GM12878 (cell line): ENCODE data around the gene NUMB. TPM values are rescaled to one million over a fixed set of nuclear protein-coding genes. Genes with fewer than 3 reads are reported as not detected.

Experiments used
- BACH1 ChIP-seq: fragments of 450-650 bp; IDR thresholded peaks from 2 replicates; pipeline ENCODE4 v1.6.1; 2017; ENCODE audit warnings: mild to moderate bottlenecking, borderline replicate concordance
- EED ChIP-seq: sonication (generic); IDR thresholded peaks from 2 replicates; pipeline ENCODE4 v1.6.1; 2016; ENCODE audit warnings: antibody characterized with exemption, low read depth
- JUNB ChIP-seq: IDR thresholded peaks from 2 replicates; pipeline ENCODE4 v1.6.1; 2016; ENCODE audit warnings: antibody characterized with exemption, mild to moderate bottlenecking
- polyA plus RNA-seq, 11 experiments: library from polyadenylated mRNA; depleted of rRNA in 4 of 11; unstranded in 6 of 11; stranded (reverse) in 5 of 11; fragments of >200 nt; fragmentation: Nextera tagmentation in 4 of 11; fragmentation: Illumina TruSeq in 1 of 11; extraction: Ambion mirVana in 4 of 11; extraction: Trizol in 1 of 11; gene quantifications; 1 replicate in 1 of 11; 2 replicates in 10 of 11; pipeline versions ENCODE4 v1.2.1 to v1.2.3, GENCODE V29; 2011 to 2016; ENCODE audit warnings: inconsistent platforms in 2 of 11, missing spikeins in 2 of 11, low read depth in 1 of 11
- total RNA-seq, 4 experiments: library from RNA; depleted of rRNA in 3 of 4; stranded (reverse); fragments of >200 nt in 3 of 4; fragmentation: Illumina TruSeq in 1 of 4; extraction: Trizol in 1 of 4; gene quantifications; 2 replicates each; pipeline versions ENCODE4 v1.2.1 to v1.2.3, GENCODE V29; 2013 to 2021
- TF ChIP-seq, protein P1 (sequence below): fragments of 450-650 bp; IDR thresholded peaks from 2 replicates; pipeline ENCODE4 v1.6.1; 2017; ENCODE audit warnings: mild to moderate bottlenecking, low read depth, inconsistent platforms; ENCODE audit not compliant: poor library complexity, severe bottlenecking
- TF ChIP-seq, protein P2 (sequence below): fragments of 450-650 bp; IDR thresholded peaks from 2 replicates; pipeline ENCODE4 v1.6.1; 2017; ENCODE audit warnings: mild to moderate bottlenecking, moderate library complexity

The NUMB gene
- total and polyA plus RNA-seq, 10 of the 15 experiments (the other 5 are each of a cell fraction or from before 2014, with no cell fraction given): 22.0 to 147 (median 48.9) TPM

DNA sequence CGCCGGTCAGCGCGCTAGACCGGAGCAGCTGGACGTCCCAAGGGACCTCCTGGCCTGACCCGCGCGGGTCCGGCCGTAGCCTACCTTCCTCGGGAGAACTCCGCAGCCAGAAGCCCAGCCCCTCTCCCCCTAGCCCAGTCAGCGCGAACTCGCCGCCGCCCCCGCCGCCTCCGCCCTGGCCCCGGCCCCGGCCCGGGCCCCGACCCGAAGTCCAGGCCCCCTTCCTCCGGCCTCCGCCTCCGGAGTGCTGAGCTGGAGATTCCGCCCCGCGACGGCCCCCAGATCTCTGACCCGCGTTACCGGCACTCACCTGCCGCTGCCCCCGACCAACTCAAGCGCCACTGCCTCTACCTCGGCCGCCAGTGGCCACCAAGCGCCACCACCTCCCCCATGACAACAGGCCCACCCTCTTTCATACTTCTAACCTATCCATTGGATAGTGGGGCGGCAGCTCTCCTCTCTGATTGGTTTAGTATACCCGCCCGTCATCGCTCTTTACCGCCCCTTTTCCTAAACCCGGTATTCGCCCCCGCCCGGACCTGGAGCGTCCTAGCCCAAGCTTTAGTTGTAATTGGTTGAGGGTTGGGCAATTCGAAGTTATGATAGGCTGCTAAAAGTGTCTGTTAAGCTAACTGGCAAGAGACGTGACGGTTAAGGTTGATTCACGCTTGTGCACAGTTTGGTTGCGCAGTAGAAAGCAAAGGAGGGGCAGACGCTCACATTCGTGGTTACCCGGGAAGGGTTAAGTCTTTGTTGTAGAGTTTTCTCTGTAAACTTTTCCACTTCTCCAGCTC is at the start of gene NUMB (continued):
- TF ChIP-seq, protein P1, sequence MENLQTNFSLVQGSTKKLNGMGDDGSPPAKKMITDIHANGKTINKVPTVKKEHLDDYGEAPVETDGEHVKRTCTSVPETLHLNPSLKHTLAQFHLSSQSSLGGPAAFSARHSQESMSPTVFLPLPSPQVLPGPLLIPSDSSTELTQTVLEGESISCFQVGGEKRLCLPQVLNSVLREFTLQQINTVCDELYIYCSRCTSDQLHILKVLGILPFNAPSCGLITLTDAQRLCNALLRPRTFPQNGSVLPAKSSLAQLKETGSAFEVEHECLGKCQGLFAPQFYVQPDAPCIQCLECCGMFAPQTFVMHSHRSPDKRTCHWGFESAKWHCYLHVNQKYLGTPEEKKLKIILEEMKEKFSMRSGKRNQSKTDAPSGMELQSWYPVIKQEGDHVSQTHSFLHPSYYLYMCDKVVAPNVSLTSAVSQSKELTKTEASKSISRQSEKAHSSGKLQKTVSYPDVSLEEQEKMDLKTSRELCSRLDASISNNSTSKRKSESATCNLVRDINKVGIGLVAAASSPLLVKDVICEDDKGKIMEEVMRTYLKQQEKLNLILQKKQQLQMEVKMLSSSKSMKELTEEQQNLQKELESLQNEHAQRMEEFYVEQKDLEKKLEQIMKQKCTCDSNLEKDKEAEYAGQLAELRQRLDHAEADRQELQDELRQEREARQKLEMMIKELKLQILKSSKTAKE: peak; percentile 98
- TF ChIP-seq, protein P2, sequence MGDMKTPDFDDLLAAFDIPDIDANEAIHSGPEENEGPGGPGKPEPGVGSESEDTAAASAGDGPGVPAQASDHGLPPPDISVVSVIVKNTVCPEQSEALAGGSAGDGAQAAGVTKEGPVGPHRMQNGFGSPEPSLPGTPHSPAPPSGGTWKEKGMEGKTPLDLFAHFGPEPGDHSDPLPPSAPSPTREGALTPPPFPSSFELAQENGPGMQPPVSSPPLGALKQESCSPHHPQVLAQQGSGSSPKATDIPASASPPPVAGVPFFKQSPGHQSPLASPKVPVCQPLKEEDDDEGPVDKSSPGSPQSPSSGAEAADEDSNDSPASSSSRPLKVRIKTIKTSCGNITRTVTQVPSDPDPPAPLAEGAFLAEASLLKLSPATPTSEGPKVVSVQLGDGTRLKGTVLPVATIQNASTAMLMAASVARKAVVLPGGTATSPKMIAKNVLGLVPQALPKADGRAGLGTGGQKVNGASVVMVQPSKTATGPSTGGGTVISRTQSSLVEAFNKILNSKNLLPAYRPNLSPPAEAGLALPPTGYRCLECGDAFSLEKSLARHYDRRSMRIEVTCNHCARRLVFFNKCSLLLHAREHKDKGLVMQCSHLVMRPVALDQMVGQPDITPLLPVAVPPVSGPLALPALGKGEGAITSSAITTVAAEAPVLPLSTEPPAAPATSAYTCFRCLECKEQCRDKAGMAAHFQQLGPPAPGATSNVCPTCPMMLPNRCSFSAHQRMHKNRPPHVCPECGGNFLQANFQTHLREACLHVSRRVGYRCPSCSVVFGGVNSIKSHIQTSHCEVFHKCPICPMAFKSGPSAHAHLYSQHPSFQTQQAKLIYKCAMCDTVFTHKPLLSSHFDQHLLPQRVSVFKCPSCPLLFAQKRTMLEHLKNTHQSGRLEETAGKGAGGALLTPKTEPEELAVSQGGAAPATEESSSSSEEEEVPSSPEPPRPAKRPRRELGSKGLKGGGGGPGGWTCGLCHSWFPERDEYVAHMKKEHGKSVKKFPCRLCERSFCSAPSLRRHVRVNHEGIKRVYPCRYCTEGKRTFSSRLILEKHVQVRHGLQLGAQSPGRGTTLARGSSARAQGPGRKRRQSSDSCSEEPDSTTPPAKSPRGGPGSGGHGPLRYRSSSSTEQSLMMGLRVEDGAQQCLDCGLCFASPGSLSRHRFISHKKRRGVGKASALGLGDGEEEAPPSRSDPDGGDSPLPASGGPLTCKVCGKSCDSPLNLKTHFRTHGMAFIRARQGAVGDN: no peak
- TF ChIP-seq EED (no peak), JUNB (no peak), BACH1 (peak; percentile 63; the same call in 1 of the 2 replicates)
